HCT116 (cell line): Measurements from ENCODE around the gene C11orf52. TPM values are rescaled to one million over a fixed set of nuclear protein-coding genes. Genes with fewer than 3 reads are reported as not detected.

ENCODE experiments used
- ATAC-seq: fragments of 200-7000 bp; cut with Tn5 transposase; 2 replicates; pipeline ENCODE4 v1.9.1; 2020; ENCODE audit warnings: mild to moderate bottlenecking, moderate library complexity
- BruUV-seq: library from RNA; stranded (reverse); fragments of 400-500 nt; replicated peaks from 2 replicates; lab custom pipeline; 2021; lab: Mats Ljungman, UMichigan
- CTCF ChIA-PET: fragments of 300-600 bp; sonication (Branson Sonifier 250); formaldehyde crosslinking; loops from one replicate; lab custom pipeline; 2021; ENCODE audit warnings: antibody characterized with exemption; lab: Charles Lee
- POLR2A ChIA-PET: fragments of 300-600, 350-600 bp; sonication (Branson Sonifier 250); formaldehyde crosslinking; loops from one replicate; lab custom pipeline; 2021; ENCODE audit warnings: antibody characterized with exemption; lab: Charles Lee
- RAD21 ChIA-PET, 2 experiments: fragments of 300-600 bp; sonication (Branson Sonifier 250); formaldehyde crosslinking; loops; one replicate each; lab custom pipeline; 2023; ENCODE audit warnings: low total read pairs in 2 of 2; ENCODE audit not compliant: uncharacterized antibody in 2 of 2, unreplicated experiment in 2 of 2, low non-redundant PET in 1 of 2; lab: Charles Lee
- DNase-seq: peaks from one replicate; pipeline ENCODE4 v3.0.0-alpha.2; 2010; ENCODE audit warnings: low read depth, low spot score
- H2AFZ ChIP-seq: fragments of 200-600 bp; shearing (Covaris generic), sonication (generic); 2 replicates; pipeline ENCODE4 v1.6.1; 2017; ENCODE audit warnings: low read depth, mixed run types, mixed read lengths, antibody characterized with exemption, low read length; ENCODE audit not compliant: poor library complexity, severe bottlenecking
- H3K27ac ChIP-seq: 2 replicates; pipeline ENCODE4 v1.5.1; 2012; ENCODE audit warnings: low read depth, low read length
- H3K27me3 ChIP-seq: fragments of 200-600 bp; sonication (generic); 2 replicates; pipeline ENCODE4 v1.6.1; 2016; ENCODE audit warnings: mixed run types, low read length, mixed read lengths; ENCODE audit not compliant: insufficient read depth
- H3K36me3 ChIP-seq, 2 experiments: fragments of 200-500 bp in 1 of 2; fragments of 200-600 bp in 1 of 2; sonication (Bioruptor generic) in 1 of 2; sonication (generic) in 1 of 2; 2 replicates each; pipeline versions ENCODE4 v1.5.1 to v1.6.1; 2014 to 2016; ENCODE audit warnings: low read length in 2 of 2, inconsistent platforms in 1 of 2, mixed read lengths in 1 of 2, mixed run types in 1 of 2; ENCODE audit not compliant: insufficient read depth in 2 of 2, control insufficient read depth in 1 of 2
- H3K4me1 ChIP-seq, 2 experiments: fragments of 200-600 bp in 1 of 2; sonication (generic) in 1 of 2; 2 replicates each; pipeline versions ENCODE4 v1.5.1 to v1.6.1; 2012 to 2017; ENCODE audit warnings: low read length in 2 of 2, inconsistent platforms in 1 of 2, mild to moderate bottlenecking in 1 of 2, mixed read lengths in 1 of 2, mixed run types in 1 of 2, moderate library complexity in 1 of 2; ENCODE audit not compliant: insufficient read depth in 2 of 2, control insufficient read depth in 1 of 2
- H3K4me2 ChIP-seq: fragments of 200-600 bp; sonication (generic); 2 replicates; pipeline ENCODE4 v1.6.1; 2017; ENCODE audit warnings: mixed run types, low read length, mixed read lengths
- H3K4me3 ChIP-seq, 2 experiments: fragments of 200-600 bp in 1 of 2; sonication (generic) in 1 of 2; replicated peaks in 1 of 2; 2 replicates each; pipeline ENCODE4 v1.5.1; 2011 to 2016; ENCODE audit warnings: low read length in 2 of 2, control low read depth in 1 of 2, low read depth in 1 of 2, mild to moderate bottlenecking in 1 of 2, mixed read lengths in 1 of 2, mixed run types in 1 of 2
- H3K79me2 ChIP-seq: fragments of 200-600 bp; sonication (generic); 2 replicates; pipeline ENCODE4 v1.6.1; 2017; ENCODE audit warnings: mild to moderate bottlenecking, mixed run types, low read length, moderate library complexity, mixed read lengths; ENCODE audit not compliant: insufficient read depth
- H3K9ac ChIP-seq: fragments of 200-600 bp; sonication (generic); 2 replicates; pipeline ENCODE4 v1.6.1; 2016; ENCODE audit warnings: low read length, mixed read lengths
- H3K9me2 ChIP-seq: fragments of 200-600 bp; sonication (generic), shearing (Covaris generic); 2 replicates; pipeline ENCODE4 v1.6.1; 2017; ENCODE audit warnings: mixed run types, mild to moderate bottlenecking, moderate library complexity; ENCODE audit not compliant: insufficient read depth
- H3K9me3 ChIP-seq, 2 experiments: fragments of 200-500 bp in 1 of 2; fragments of 200-600 bp in 1 of 2; sonication (Bioruptor generic) in 1 of 2; sonication (generic) in 1 of 2; 2 replicates each; pipeline ENCODE4 v1.6.1; 2014 to 2017; ENCODE audit warnings: low read length in 2 of 2, mixed read lengths in 2 of 2, inconsistent platforms in 1 of 2, low read depth in 1 of 2, mild to moderate bottlenecking in 1 of 2, mixed run types in 1 of 2, moderate library complexity in 1 of 2; ENCODE audit not compliant: control insufficient read depth in 1 of 2, insufficient read depth in 1 of 2
- H4K20me1 ChIP-seq: fragments of 200-600 bp; sonication (generic), shearing (Covaris generic); 2 replicates; pipeline ENCODE4 v1.6.1; 2017; ENCODE audit warnings: mixed run types, mild to moderate bottlenecking, moderate library complexity; ENCODE audit not compliant: insufficient read depth
- CBX3 ChIP-seq: IDR thresholded peaks from 2 replicates; pipeline ENCODE4 v1.6.1; 2012; ENCODE audit warnings: low read depth
- EGR1 ChIP-seq: IDR thresholded peaks from 2 replicates; pipeline ENCODE4 v1.6.1; 2012; ENCODE audit warnings: low read depth
- ELF1 ChIP-seq: IDR thresholded peaks from 2 replicates; pipeline ENCODE4 v1.6.1; 2012; ENCODE audit warnings: low read depth, borderline replicate concordance
- EZH2 ChIP-seq: fragments of 200-600 bp; sonication (generic); IDR thresholded peaks from 2 replicates; pipeline ENCODE4 v1.6.1; 2017; ENCODE audit warnings: antibody characterized with exemption, mixed run types
- EZH2phosphoT487 ChIP-seq: fragments of 200-600 bp; IDR thresholded peaks from 2 replicates; pipeline ENCODE4 v1.6.1; 2018; ENCODE audit warnings: antibody characterized with exemption, borderline replicate concordance
- FOSL1 ChIP-seq: IDR thresholded peaks from 2 replicates; pipeline ENCODE4 v1.6.1; 2012; ENCODE audit warnings: low read depth
- JUND ChIP-seq: IDR thresholded peaks from 2 replicates; pipeline ENCODE4 v1.6.1; 2012
- POLR2A ChIP-seq: IDR thresholded peaks from 2 replicates; pipeline ENCODE4 v1.7.0; 2011; ENCODE audit warnings: borderline replicate concordance; ENCODE audit not compliant: insufficient read depth, insufficient read length; ENCODE audit errors: extremely low read depth
- POLR2AphosphoS5 ChIP-seq: IDR thresholded peaks from 2 replicates; pipeline ENCODE4 v1.6.1; 2011; ENCODE audit warnings: mild to moderate bottlenecking, low read depth, low read length, moderate library complexity
- RAD21 ChIP-seq: IDR thresholded peaks from 2 replicates; pipeline ENCODE4 v1.6.1; 2012; ENCODE audit warnings: low read depth, mild to moderate bottlenecking
- SIN3A ChIP-seq: IDR thresholded peaks from 2 replicates; pipeline ENCODE4 v1.6.1; 2012; ENCODE audit warnings: low read depth
- SP1 ChIP-seq: IDR thresholded peaks from 2 replicates; pipeline ENCODE4 v1.6.1; 2012; ENCODE audit warnings: low read depth
- SRF ChIP-seq: IDR thresholded peaks from 2 replicates; pipeline ENCODE4 v1.6.1; 2012; ENCODE audit warnings: low read depth
- TCF7L2 ChIP-seq: IDR thresholded peaks from 2 replicates; pipeline ENCODE4 v1.7.0; 2011; ENCODE audit warnings: borderline replicate concordance, inconsistent platforms; ENCODE audit not compliant: insufficient read depth, insufficient read length; ENCODE audit errors: extremely low read depth
- YY1 ChIP-seq: IDR thresholded peaks from 2 replicates; pipeline ENCODE4 v1.6.1; 2011; ENCODE audit warnings: low read length, low read depth, moderate library complexity, mild to moderate bottlenecking; ENCODE audit not compliant: insufficient replicate concordance; ENCODE audit errors: extremely low read depth
- ZFX ChIP-seq: fragments of 450-650 bp; IDR thresholded peaks from 2 replicates; pipeline ENCODE4 v1.6.1; 2017
- ZNF274 ChIP-seq: fragments of 200-500 bp; sonication (Bioruptor generic); IDR thresholded peaks from 2 replicates; pipeline ENCODE4 v1.6.1; 2014; ENCODE audit warnings: mild to moderate bottlenecking, low read depth, low read length, inconsistent platforms
- intact Hi-C: fragments of 100-400 bp; cut with micrococcal nuclease; formaldehyde crosslinking; loops from 2 replicates; pipeline ENCODE4 v1.10.0; 2022
- total RNA-seq: library from RNA; stranded (reverse); gene quantifications from one replicate; pipeline ENCODE4 v1.2.1, GENCODE V29; 2021; ENCODE audit not compliant: unreplicated experiment
- TF ChIP-seq, protein P1 (sequence below): IDR thresholded peaks from 2 replicates; pipeline ENCODE4 v1.6.1; 2012
- TF ChIP-seq, protein P2 (sequence below): IDR thresholded peaks from 2 replicates; pipeline ENCODE4 v1.6.1; 2011; ENCODE audit warnings: mild to moderate bottlenecking, low read length, moderate library complexity; ENCODE audit not compliant: insufficient replicate concordance; ENCODE audit errors: extremely low read depth

The C11orf52 gene
- total RNA-seq, 1 experiment from 2014 or later = 4.6 TPM

DNA sequence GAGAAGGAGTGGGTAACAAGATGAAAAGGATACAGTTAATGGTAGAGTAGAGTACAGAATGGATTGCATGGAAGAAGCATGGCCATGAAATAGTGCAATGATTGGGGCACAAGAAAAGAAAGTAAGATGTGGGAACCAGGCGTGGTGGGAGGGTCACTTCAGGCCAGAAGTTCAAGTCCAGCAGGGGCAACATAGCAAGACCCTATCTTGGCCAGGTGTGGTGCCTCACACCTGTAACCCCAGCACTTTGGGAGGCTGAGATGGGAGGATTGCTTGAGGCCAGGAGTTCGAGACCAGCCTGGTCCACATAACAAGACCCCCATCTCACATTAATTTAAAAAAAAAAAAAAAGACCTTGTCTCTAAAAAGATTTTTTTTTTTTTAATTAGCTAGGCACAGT lies 1.4 kb upstream of the C11orf52 start:
- ChIA-PET CTCF (interaction anchor here (2.3 kb wide), 1 partner anchor 14 kb away, joined by 14 read pairs; no protein-coding TSS in a partner anchor), POLR2A (no interaction called here), RAD21 (no interaction called here)
- intact Hi-C loops = no loop called here
- Histone ChIP-seq H4K20me1 (no peaks in the 10 kb centered on the region), H3K79me2 (no peaks in the 10 kb centered on the region), H3K36me3 (no peaks in the 10 kb centered on the region), H3K4me1 (peaks cover 8 to 17% of the 10 kb centered on the region in 2 experiments; a peak in 3 of 4 replicates), H3K9me2 (no peaks in the 10 kb centered on the region), H3K27ac (no peak overlapping the region), H3K4me2 (no peak overlapping the region), H3K27me3 (peaks cover 8% of the 10 kb centered on the region; the same call in 1 of the 2 replicates), H3K9ac (no peak overlapping the region), H3K4me3 (no peak overlapping the region), H3K9me3 (no peaks in the 10 kb centered on the region), H2AFZ (no peak overlapping the region)
- no peak for ATAC-seq
- no peak for DNase-seq
- no TSS peak for BruUV-seq
- TF ChIP-seq POLR2A (no peak), ZNF274 (no peak), SIN3A (no peak)

DNA sequence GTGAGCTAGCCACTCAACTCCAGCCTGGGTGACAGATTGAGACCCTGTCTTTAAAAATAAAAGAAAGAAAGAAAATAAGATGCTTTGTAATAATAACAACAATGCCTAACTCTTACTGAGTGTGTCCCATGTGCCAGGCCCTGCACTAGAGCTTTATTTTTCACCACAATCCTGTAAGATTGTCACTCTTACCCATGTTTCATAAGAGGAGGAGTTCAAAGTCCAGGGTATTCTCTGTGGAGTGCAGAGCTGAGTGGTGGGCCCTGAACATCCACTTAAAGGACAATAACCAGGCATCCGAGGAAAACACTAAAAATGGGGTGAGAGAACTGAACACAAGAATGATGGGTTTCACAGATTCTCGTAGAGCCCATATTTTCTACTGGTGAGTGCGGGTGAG lies 925 bp upstream of the C11orf52 start:
- H3K27ac ChIP-seq = no peak overlapping the region
- CTCF ChIA-PET = interaction anchor here (2.3 kb wide), 1 partner anchor 14 kb away, joined by 14 read pairs; no protein-coding TSS in a partner anchor
- TF ChIP-seq FOSL1 = no peak
- no peak for TF ChIP-seq JUND
- TF ChIP-seq ELF1 = no peak
- TF ChIP-seq CBX3 = no peak
- TF ChIP-seq POLR2A = no peak
- TF ChIP-seq, protein P1, sequence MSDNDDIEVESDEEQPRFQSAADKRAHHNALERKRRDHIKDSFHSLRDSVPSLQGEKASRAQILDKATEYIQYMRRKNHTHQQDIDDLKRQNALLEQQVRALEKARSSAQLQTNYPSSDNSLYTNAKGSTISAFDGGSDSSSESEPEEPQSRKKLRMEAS = no peak
- TF ChIP-seq EZH2 = no peak
- no peak for TF ChIP-seq SRF
- no peak for TF ChIP-seq SIN3A
- no peak for TF ChIP-seq ZFX
- TF ChIP-seq YY1 = no peak
- TF ChIP-seq, protein P2, sequence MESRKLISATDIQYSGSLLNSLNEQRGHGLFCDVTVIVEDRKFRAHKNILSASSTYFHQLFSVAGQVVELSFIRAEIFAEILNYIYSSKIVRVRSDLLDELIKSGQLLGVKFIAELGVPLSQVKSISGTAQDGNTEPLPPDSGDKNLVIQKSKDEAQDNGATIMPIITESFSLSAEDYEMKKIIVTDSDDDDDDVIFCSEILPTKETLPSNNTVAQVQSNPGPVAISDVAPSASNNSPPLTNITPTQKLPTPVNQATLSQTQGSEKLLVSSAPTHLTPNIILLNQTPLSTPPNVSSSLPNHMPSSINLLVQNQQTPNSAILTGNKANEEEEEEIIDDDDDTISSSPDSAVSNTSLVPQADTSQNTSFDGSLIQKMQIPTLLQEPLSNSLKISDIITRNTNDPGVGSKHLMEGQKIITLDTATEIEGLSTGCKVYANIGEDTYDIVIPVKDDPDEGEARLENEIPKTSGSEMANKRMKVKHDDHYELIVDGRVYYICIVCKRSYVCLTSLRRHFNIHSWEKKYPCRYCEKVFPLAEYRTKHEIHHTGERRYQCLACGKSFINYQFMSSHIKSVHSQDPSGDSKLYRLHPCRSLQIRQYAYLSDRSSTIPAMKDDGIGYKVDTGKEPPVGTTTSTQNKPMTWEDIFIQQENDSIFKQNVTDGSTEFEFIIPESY = no peak
- TF ChIP-seq EGR1 = no peak
- no peak for TF ChIP-seq RAD21
- no peak for TF ChIP-seq SP1
- no peak for TF ChIP-seq TCF7L2
- TF ChIP-seq EZH2phosphoT487 = no peak
- TF ChIP-seq POLR2AphosphoS5 = no peak

More for the DNA sequence above, 925 bp upstream of the C11orf52 start:
- ATAC-seq = no peak
- Histone ChIP-seq H3K9me2 (no peaks in the 10 kb centered on the region), H3K9ac (no peak overlapping the region), H3K4me1 (peaks cover 8 to 17% of the 10 kb centered on the region in 2 experiments; a peak in 3 of 4 replicates), H3K4me2 (no peak overlapping the region), H3K27me3 (peaks cover 8% of the 10 kb centered on the region; the same call in 1 of the 2 replicates), H3K4me3 (no peak overlapping the region), H4K20me1 (no peaks in the 10 kb centered on the region), H3K79me2 (no peaks in the 10 kb centered on the region), H2AFZ (peak overlapping the region; percentile 72), H3K36me3 (no peaks in the 10 kb centered on the region), H3K9me3 (no peaks in the 10 kb centered on the region)
- ChIA-PET RAD21 (no interaction called here), POLR2A (interaction anchor here (1.2 kb wide), 1 partner anchor 37 kb away, joined by 3 read pairs; no protein-coding TSS in a partner anchor)
- DNase-seq = no peak
- intact Hi-C loops = no loop called here
- BruUV-seq = no TSS peak
